PC-3 (cell line): ENCODE results near the gene CES4A. TPM values are rescaled to one million over a fixed set of nuclear protein-coding genes. Genes with fewer than 3 reads are reported as not detected.

ENCODE experiments used
- ATAC-seq: fragments of 200-7000 bp; cut with Tn5 transposase; 2 replicates; pipeline ENCODE4 v1.9.1; 2020; ENCODE audit warnings: mild to moderate bottlenecking, moderate library complexity
- BruUV-seq: library from RNA; stranded (reverse); fragments of 400-500 nt; replicated peaks from 2 replicates; lab custom pipeline; 2021; lab: Mats Ljungman, UMichigan
- CTCF ChIA-PET: fragments of 300-600 bp; sonication (Branson Sonifier 250); formaldehyde crosslinking; loops from one replicate; lab custom pipeline; 2022; ENCODE audit warnings: antibody characterized with exemption; lab: Charles Lee
- POLR2A ChIA-PET: fragments of 300-600 bp; sonication (Branson Sonifier 250); formaldehyde crosslinking; loops from one replicate; lab custom pipeline; 2022; ENCODE audit warnings: antibody characterized with exemption; ENCODE audit not compliant: unreplicated experiment; lab: Charles Lee
- DNase-seq: peaks from one replicate; pipeline ENCODE4 v3.0.0-alpha.2; 2015
- H2AFZ ChIP-seq: fragments of 300-600 bp; sonication (generic); 2 replicates; pipeline ENCODE4 v1.6.0; 2016; ENCODE audit warnings: antibody characterized with exemption, low read length
- H3F3A ChIP-seq: fragments of 300-600 bp; sonication (generic); one replicate; pipeline ENCODE4 v1.6.0; 2017; ENCODE audit warnings: antibody characterized with exemption, low read length, control low read depth, mild to moderate bottlenecking; ENCODE audit not compliant: unreplicated experiment
- H3K27ac ChIP-seq: fragments of 300-600 bp; sonication (generic); 2 replicates; pipeline ENCODE4 v1.5.1; 2016; ENCODE audit warnings: mild to moderate bottlenecking, low read length
- H3K27me3 ChIP-seq: fragments of 300-600 bp; sonication (generic); 2 replicates; pipeline ENCODE4 v1.6.1; 2016; ENCODE audit warnings: low read length, mixed read lengths
- H3K36me3 ChIP-seq: fragments of 300-600 bp; sonication (generic); 2 replicates; pipeline ENCODE4 v1.6.1; 2016; ENCODE audit warnings: low read depth, mixed run types, low read length, mixed read lengths
- H3K4me1 ChIP-seq: fragments of 300-600 bp; sonication (generic); 2 replicates; pipeline ENCODE4 v1.5.1; 2016; ENCODE audit warnings: low read length; ENCODE audit not compliant: insufficient read depth
- H3K4me2 ChIP-seq: fragments of 300-600 bp; sonication (generic); 2 replicates; pipeline ENCODE4 v1.6.0; 2016; ENCODE audit warnings: low read length
- H3K4me3 ChIP-seq: fragments of 300-600 bp; sonication (generic); 2 replicates; pipeline ENCODE4 v1.5.1; 2016; ENCODE audit warnings: mild to moderate bottlenecking, low read length, mixed read lengths
- H3K79me2 ChIP-seq: fragments of 300-600 bp; sonication (generic); 2 replicates; pipeline ENCODE4 v1.6.1; 2017; ENCODE audit warnings: low read length, mixed read lengths
- H3K9ac ChIP-seq: fragments of 300-600 bp; sonication (generic); 2 replicates; pipeline ENCODE4 v1.6.0; 2016; ENCODE audit warnings: mild to moderate bottlenecking, low read length
- H3K9me2 ChIP-seq: fragments of 300-600 bp; sonication (generic); replicated peaks from 2 replicates; pipeline ENCODE4 v1.6.1; 2016; ENCODE audit warnings: mixed run types, low read length, mixed read lengths
- H3K9me3 ChIP-seq: fragments of 300-600 bp; sonication (generic); 2 replicates; pipeline ENCODE4 v1.6.1; 2016; ENCODE audit warnings: low read length, mixed read lengths
- H4K20me1 ChIP-seq: fragments of 300-600 bp; sonication (generic); 2 replicates; pipeline ENCODE4 v1.6.1; 2016; ENCODE audit warnings: low read length, mixed read lengths
- CTCF ChIP-seq: fragments of 300-600 bp; sonication (generic); conservative IDR thresholded peaks from 2 replicates; pipeline ENCODE4 v1.5.1; 2017; ENCODE audit warnings: antibody characterized with exemption, low read depth, mild to moderate bottlenecking, low read length
- EZH2 ChIP-seq: fragments of 300-600 bp; sonication (generic); IDR thresholded peaks from one replicate; pipeline ENCODE4 v1.6.1; 2017; ENCODE audit warnings: antibody characterized with exemption, mild to moderate bottlenecking, low read length; ENCODE audit not compliant: unreplicated experiment
- EZH2phosphoT487 ChIP-seq: fragments of 300-600 bp; sonication (generic); IDR thresholded peaks from 2 replicates; pipeline ENCODE4 v1.6.1; 2018; ENCODE audit warnings: mild to moderate bottlenecking, antibody characterized with exemption, low read length, borderline replicate concordance
- intact Hi-C: fragments of 100-400 bp; cut with micrococcal nuclease; formaldehyde crosslinking; loops from 2 replicates; pipeline ENCODE4 v1.9.0; 2023
- total RNA-seq: library from RNA; depleted of rRNA; stranded (reverse); fragments of >200 nt; gene quantifications from 2 replicates; pipeline ENCODE4 v1.2.3, GENCODE V29; 2014

CES4A gene
- total RNA-seq, 1 experiment from 2014 or later: 2.6 TPM

DNA sequence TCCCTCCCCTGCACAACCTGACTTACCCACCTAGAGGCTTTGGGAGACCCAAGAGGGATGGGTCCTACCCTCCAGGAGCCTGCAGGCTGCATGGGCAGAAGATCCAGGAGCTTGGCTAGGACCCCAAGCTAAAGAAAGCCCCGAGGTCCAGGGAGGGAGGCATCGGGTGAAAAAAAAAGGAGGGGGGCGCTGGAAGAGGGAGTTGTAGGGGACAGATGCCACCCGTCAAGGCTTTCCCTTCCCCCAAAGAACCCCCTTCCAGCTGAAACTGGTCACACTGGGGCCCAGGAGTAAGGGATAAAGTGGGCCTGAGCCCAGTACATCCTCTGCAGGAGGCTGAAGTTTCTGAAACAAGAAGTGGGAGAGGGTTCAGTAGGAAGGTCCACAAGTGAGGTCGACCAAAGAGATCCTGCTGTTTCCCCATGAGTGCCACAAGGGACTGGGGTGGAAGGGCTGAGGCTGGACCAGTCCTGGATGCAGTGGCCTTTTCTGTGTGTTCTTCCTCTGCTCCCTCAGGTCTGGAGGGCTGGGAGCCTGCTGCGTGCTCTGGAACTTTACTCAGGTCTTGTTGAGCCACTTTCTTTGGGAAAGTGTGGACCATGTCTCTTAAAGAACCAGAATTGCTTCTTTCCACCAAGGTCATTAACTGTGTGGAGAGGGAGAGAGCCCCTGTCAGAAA lies 26.4 kb downstream of the CES4A start:
- Histone ChIP-seq H3K4me3 (peak overlapping the region; percentile 70; the same call in 1 of the 2 replicates), H3K27ac (no peak overlapping the region)
- no peak for ATAC-seq

DNA sequence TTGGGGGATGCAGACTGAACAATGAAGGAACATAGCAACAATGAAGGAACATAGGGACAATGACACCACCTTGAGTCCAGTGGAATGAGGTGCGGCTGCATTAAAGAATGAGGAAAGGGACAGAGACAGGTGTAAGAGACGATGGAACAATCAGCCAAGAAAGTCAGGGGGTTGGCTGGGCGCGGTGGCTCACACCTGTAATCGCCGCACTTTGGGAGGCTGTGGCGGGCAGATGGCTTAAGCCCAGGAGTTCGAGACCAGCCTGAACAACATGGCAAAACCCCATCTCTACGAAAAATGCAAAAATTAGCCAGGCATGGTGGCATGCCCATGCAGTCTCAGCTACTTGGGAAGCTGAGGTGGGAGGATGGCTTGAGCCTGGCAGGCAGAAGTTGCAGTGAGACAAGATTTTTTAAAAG lies 26.9 kb downstream of the CES4A start:
- H3K9me3 ChIP-seq: no peaks in the 10 kb centered on the region
- ChIA-PET POLR2A (no interaction called here), CTCF (no interaction called here)
- no peak overlapping the region for H3K4me2 ChIP-seq
- H3K36me3 ChIP-seq: no peaks in the 10 kb centered on the region
- no peaks in the 10 kb centered on the region; the same call in 1 of the 2 replicates for H3K4me1 ChIP-seq
- no peak overlapping the region for H3K9ac ChIP-seq
- no peak for DNase-seq
- intact Hi-C loops: loop anchor here (1.0 to 5.0 kb wide), 2 partner anchors 38 to 147 kb away; partner anchors contain the start of gene HSF4
- no peaks in the 10 kb centered on the region for H4K20me1 ChIP-seq
- H3K79me2 ChIP-seq: no peaks in the 10 kb centered on the region
- no peaks in the 10 kb centered on the region for H3K27me3 ChIP-seq
- no peaks in the 10 kb centered on the region for H3F3A ChIP-seq
- no peak for TF ChIP-seq EZH2
- peak; percentile 28; the same call in 1 of the 2 replicates for TF ChIP-seq CTCF
- no peak for ATAC-seq
- no peaks in the 10 kb centered on the region for H3K9me2 ChIP-seq
- no TSS peak for BruUV-seq
- H3K4me3 ChIP-seq: no peak overlapping the region
- H3K27ac ChIP-seq: no peak overlapping the region
- H2AFZ ChIP-seq: no peak overlapping the region

More for the DNA sequence above, 26.4 kb downstream of the CES4A start:
- H3K9me3 ChIP-seq: no peaks in the 10 kb centered on the region
- no peak for DNase-seq
- BruUV-seq: no TSS peak
- intact Hi-C loops: loop anchor here (1.0 to 5.0 kb wide), 2 partner anchors 37 to 148 kb away; partner anchors contain the start of gene HSF4
- no peaks in the 10 kb centered on the region for H3K27me3 ChIP-seq
- H2AFZ ChIP-seq: peak overlapping the region; percentile 81
- H3K4me2 ChIP-seq: peak overlapping the region; percentile 86
- H3K79me2 ChIP-seq: no peaks in the 10 kb centered on the region
- POLR2A ChIA-PET: no interaction called here
- no peak for TF ChIP-seq EZH2
- no peak for TF ChIP-seq CTCF
- TF ChIP-seq EZH2phosphoT487: no peak
- H3K9me2 ChIP-seq: no peaks in the 10 kb centered on the region
- CTCF ChIA-PET: no interaction called here
- H3F3A ChIP-seq: no peaks in the 10 kb centered on the region
- H3K4me1 ChIP-seq: no peaks in the 10 kb centered on the region; the same call in 1 of the 2 replicates
- H3K36me3 ChIP-seq: no peaks in the 10 kb centered on the region
- no peak overlapping the region for H3K9ac ChIP-seq
- H4K20me1 ChIP-seq: no peaks in the 10 kb centered on the region

GRCh38 chr16:67016143-67016542 lies 27.8 kb downstream of the CES4A start:
- Histone ChIP-seq H3K9me2 (no peaks in the 10 kb centered on the region), H3K4me2 (no peak overlapping the region), H3K36me3 (no peaks in the 10 kb centered on the region), H3K9me3 (no peaks in the 10 kb centered on the region), H3K27me3 (no peaks in the 10 kb centered on the region), H4K20me1 (no peaks in the 10 kb centered on the region), H3K4me3 (no peak overlapping the region), H3K4me1 (no peaks in the 10 kb centered on the region; the same call in 1 of the 2 replicates), H3F3A (no peaks in the 10 kb centered on the region), H3K27ac (no peak overlapping the region), H3K9ac (no peak overlapping the region), H3K79me2 (no peaks in the 10 kb centered on the region), H2AFZ (no peak overlapping the region)
- POLR2A ChIA-PET: no interaction called here
- CTCF ChIA-PET: no interaction called here
- intact Hi-C loops: loop anchor here (5.0 kb wide), 1 partner anchor 146 kb away; the partner anchor contains the start of gene HSF4
- BruUV-seq: no TSS peak
- TF ChIP-seq CTCF (no peak), EZH2 (no peak), EZH2phosphoT487 (no peak)
- ATAC-seq (no peak), DNase-seq (no peak)
